PC-9 (cell line): Measurements from ENCODE around the gene ARSG. TPM values are rescaled to one million over a fixed set of nuclear protein-coding genes. Genes with fewer than 3 reads are reported as not detected.

Experiments
- BruUV-seq: library from RNA; stranded (reverse); fragments of 400-500 nt; replicated peaks from 2 replicates; lab custom pipeline; 2021; lab: Mats Ljungman, UMichigan
- CTCF ChIA-PET: fragments of 300-600 bp; sonication (Branson Sonifier 250); formaldehyde crosslinking; loops from one replicate; lab custom pipeline; 2022; ENCODE audit warnings: antibody characterized with exemption; lab: Charles Lee
- POLR2A ChIA-PET: fragments of 300-600 bp; sonication (Branson Sonifier 250); formaldehyde crosslinking; loops from one replicate; lab custom pipeline; 2022; ENCODE audit warnings: antibody characterized with exemption; ENCODE audit not compliant: unreplicated experiment; lab: Charles Lee
- DNase-seq, 2 experiments: peaks; one replicate each; pipeline versions ENCODE4 v3.0.0 to v3.0.0-alpha.2; 2015 to 2022; ENCODE audit warnings: mixed read lengths in 1 of 2
- H2AFZ ChIP-seq: fragments of 200-600 bp; sonication (generic); 2 replicates; pipeline ENCODE4 v1.8.1; 2017; ENCODE audit warnings: antibody characterized with exemption
- H3F3A ChIP-seq: fragments of 200-600 bp; sonication (generic); 2 replicates; pipeline ENCODE4 v1.8.1; 2017; ENCODE audit warnings: antibody characterized with exemption, mild to moderate bottlenecking, low read depth; ENCODE audit not compliant: insufficient read depth
- H3K27ac ChIP-seq: fragments of 200-600 bp; sonication (generic); 2 replicates; pipeline ENCODE4 v1.6.1; 2016; ENCODE audit warnings: mixed run types
- H3K27me3 ChIP-seq: fragments of 200-600 bp; sonication (generic); 2 replicates; pipeline ENCODE4 v1.6.1; 2016; ENCODE audit warnings: low read depth, mixed run types; ENCODE audit not compliant: insufficient read depth
- H3K36me3 ChIP-seq: fragments of 200-600 bp; sonication (generic); 2 replicates; pipeline ENCODE4 v1.6.1; 2016; ENCODE audit warnings: low read depth, mixed run types
- H3K4me1 ChIP-seq: fragments of 200-600 bp; sonication (generic); replicated peaks from 2 replicates; pipeline ENCODE4 v1.6.1; 2016; ENCODE audit warnings: mixed run types; ENCODE audit not compliant: insufficient read depth
- H3K4me2 ChIP-seq: fragments of 200-600 bp; sonication (generic); 2 replicates; pipeline ENCODE4 v1.6.1; 2017; ENCODE audit warnings: mixed run types
- H3K4me3 ChIP-seq: fragments of 200-600 bp; sonication (generic); 2 replicates; pipeline ENCODE4 v1.6.1; 2016; ENCODE audit warnings: mixed run types
- H3K79me2 ChIP-seq: fragments of 200-600 bp; sonication (generic); 2 replicates; pipeline ENCODE4 v1.6.1; 2017; ENCODE audit warnings: low read depth, mixed run types
- H3K9me2 ChIP-seq: fragments of 200-600 bp; sonication (generic); 2 replicates; pipeline ENCODE4 v1.8.1; 2017; ENCODE audit warnings: mild to moderate bottlenecking; ENCODE audit not compliant: insufficient read depth
- H3K9me3 ChIP-seq: fragments of 200-600 bp; sonication (generic); 2 replicates; pipeline ENCODE4 v1.8.1; 2016; ENCODE audit warnings: low read depth; ENCODE audit not compliant: insufficient read depth
- H4K20me1 ChIP-seq: fragments of 200-600 bp; sonication (generic); 2 replicates; pipeline ENCODE4 v1.8.1; 2017; ENCODE audit not compliant: insufficient read depth
- EZH2 ChIP-seq: fragments of 200-600 bp; sonication (generic); IDR thresholded peaks from 2 replicates; pipeline ENCODE4 v1.8.0; 2017; ENCODE audit warnings: antibody characterized with exemption, low read depth
- intact Hi-C: fragments of 100-400 bp; cut with micrococcal nuclease; formaldehyde crosslinking; loops from one replicate; pipeline ENCODE4 v1.10.0; 2022; ENCODE audit not compliant: unreplicated experiment
- total RNA-seq: library from RNA; stranded (reverse); gene quantifications from 2 replicates; pipeline ENCODE4 v1.2.3, GENCODE V29; 2021
- TF ChIP-seq, protein P1 (sequence below): fragments of 200-600 bp; sonication (generic); conservative IDR thresholded peaks from 2 replicates; pipeline ENCODE4 v1.6.1; 2017; ENCODE audit warnings: mixed run types, antibody characterized with exemption, mild to moderate bottlenecking, moderate library complexity

Gene ARSG
- total RNA-seq, 1 experiment from 2014 or later = 4.0 TPM

DNA sequence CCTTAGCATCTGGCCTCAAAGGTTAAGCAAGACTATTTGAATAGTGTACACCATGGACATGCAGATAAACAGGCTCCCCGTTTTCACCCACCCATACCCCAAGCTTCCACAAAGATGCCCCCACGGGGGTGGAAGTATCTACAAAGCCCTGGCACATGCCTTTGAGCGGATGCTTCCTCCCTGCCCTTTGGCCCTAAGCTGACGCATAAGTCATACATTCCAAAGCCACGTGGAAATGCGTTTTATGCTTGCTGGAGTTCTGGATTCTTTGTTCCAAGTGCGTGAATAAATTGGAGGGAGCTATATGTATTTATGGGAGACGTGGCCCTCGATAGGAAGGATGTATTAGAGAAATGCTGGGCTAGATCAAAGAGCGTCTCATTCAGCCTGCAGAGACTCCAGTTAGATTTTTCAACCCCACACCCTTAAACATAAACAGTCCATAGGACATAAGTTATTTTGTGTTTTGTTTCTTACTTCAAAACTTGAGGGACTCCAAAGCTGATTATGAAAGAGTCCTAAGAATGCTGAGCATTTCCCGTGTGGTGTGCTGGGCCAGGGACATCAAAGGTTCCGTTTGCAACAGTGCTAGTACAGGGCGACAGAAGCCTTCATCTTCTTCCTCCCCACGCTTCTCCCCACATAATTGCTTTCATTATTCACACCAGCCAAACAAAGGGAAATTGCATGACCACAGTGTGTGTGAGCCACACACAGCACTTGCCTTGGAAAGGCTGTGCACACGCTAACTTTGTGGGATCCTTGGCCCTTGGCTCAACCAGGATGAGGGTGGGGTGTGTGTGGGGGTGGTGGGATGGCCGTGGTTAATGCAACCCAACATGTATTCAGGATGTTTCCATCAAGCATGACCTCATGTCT is 92.4 kb downstream of the ARSG start:
- no peak for DNase-seq
- H3K27me3 ChIP-seq = no peaks in the 10 kb centered on the region
- no peak overlapping the region for H3K4me3 ChIP-seq
- TF ChIP-seq EZH2 = no peak
- TF ChIP-seq, protein P1, sequence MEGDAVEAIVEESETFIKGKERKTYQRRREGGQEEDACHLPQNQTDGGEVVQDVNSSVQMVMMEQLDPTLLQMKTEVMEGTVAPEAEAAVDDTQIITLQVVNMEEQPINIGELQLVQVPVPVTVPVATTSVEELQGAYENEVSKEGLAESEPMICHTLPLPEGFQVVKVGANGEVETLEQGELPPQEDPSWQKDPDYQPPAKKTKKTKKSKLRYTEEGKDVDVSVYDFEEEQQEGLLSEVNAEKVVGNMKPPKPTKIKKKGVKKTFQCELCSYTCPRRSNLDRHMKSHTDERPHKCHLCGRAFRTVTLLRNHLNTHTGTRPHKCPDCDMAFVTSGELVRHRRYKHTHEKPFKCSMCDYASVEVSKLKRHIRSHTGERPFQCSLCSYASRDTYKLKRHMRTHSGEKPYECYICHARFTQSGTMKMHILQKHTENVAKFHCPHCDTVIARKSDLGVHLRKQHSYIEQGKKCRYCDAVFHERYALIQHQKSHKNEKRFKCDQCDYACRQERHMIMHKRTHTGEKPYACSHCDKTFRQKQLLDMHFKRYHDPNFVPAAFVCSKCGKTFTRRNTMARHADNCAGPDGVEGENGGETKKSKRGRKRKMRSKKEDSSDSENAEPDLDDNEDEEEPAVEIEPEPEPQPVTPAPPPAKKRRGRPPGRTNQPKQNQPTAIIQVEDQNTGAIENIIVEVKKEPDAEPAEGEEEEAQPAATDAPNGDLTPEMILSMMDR = no peak
- H3K79me2 ChIP-seq = no peaks in the 10 kb centered on the region
- no peaks in the 10 kb centered on the region for H3K9me2 ChIP-seq
- POLR2A ChIA-PET = no interaction called here
- H3K9me3 ChIP-seq = no peaks in the 10 kb centered on the region
- H3K27ac ChIP-seq = no peak overlapping the region
- no peak overlapping the region for H2AFZ ChIP-seq
- BruUV-seq = no TSS peak
- H3K36me3 ChIP-seq = no peaks in the 10 kb centered on the region
- CTCF ChIA-PET = interaction anchor here (0.7 to 1.3 kb wide), 2 partner anchors 15 to 102 kb away, joined by 3 read pairs; no protein-coding TSS in a partner anchor
- H3F3A ChIP-seq = peaks cover 33% of the 10 kb centered on the region
- no peaks in the 10 kb centered on the region for H4K20me1 ChIP-seq
- H3K4me2 ChIP-seq = no peak overlapping the region
- H3K4me1 ChIP-seq = peaks cover 38% of the 10 kb centered on the region
- intact Hi-C loops = no loop called here

DNA sequence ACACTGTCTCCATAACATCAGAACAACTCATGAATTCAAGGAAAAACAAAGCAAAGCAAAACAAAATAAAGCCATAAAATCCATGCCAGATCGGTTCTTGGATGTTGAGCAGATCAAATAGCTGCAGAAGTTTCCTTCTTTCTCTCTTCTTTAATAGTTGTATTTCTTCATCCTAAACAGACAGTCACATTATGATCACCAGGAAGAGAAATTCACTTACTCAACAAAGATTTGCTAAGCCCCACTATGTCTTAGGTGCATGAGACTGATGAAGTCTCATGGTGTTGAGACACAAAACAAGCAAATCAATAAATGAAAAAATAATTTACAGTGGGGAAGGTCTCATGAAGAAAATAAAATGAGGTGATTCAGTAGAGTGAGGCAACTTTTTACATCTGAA is 93.2 kb downstream of the ARSG start:
- no peak overlapping the region for H3K4me3 ChIP-seq

DNA sequence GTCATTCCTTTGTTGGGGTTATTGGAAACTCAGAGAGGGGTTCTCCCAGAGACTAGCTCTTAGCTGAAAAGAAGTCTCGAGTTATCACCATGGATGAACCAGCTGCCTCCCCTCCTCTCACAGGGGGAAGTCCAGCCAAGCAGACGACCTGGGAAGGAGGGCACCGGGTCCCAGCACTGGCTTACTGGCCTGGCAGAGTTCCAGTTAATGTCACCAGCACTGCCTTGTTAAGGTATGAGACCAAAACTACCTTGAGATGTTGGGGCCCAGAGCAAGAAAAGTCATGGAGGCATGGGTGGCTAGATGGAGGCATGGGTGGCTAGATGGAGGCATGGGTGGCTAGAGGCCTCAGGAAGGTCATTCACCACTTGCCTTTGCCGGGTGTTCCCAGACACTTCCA is 93.6 kb downstream of the ARSG start:
- no TSS peak for BruUV-seq
- Histone ChIP-seq H3K4me1 (peaks cover 25% of the 10 kb centered on the region), H4K20me1 (no peaks in the 10 kb centered on the region), H2AFZ (no peak overlapping the region), H3K79me2 (no peaks in the 10 kb centered on the region), H3K36me3 (no peaks in the 10 kb centered on the region), H3K9me2 (no peaks in the 10 kb centered on the region), H3K27ac (no peak overlapping the region), H3K4me3 (no peak overlapping the region), H3K9me3 (no peaks in the 10 kb centered on the region), H3K4me2 (no peak overlapping the region), H3K27me3 (no peaks in the 10 kb centered on the region), H3F3A (peaks cover 23% of the 10 kb centered on the region)
- no peak for DNase-seq
- ChIA-PET POLR2A (no interaction called here), CTCF (no interaction called here)
- intact Hi-C loops = no loop called here
- TF ChIP-seq, protein P1 = no peak
- TF ChIP-seq EZH2 = no peak

More for the DNA sequence above, 93.2 kb downstream of the ARSG start:
- ChIA-PET POLR2A (no interaction called here), CTCF (no interaction called here)
- H3K4me1 ChIP-seq = peaks cover 30% of the 10 kb centered on the region
- no peak overlapping the region for H2AFZ ChIP-seq
- DNase-seq = no peak
- no peaks in the 10 kb centered on the region for H3K9me2 ChIP-seq
- H3F3A ChIP-seq = peaks cover 27% of the 10 kb centered on the region
- H3K27ac ChIP-seq = no peak overlapping the region
- no peaks in the 10 kb centered on the region for H3K27me3 ChIP-seq
- no peaks in the 10 kb centered on the region for H3K9me3 ChIP-seq
- H4K20me1 ChIP-seq = no peaks in the 10 kb centered on the region
- no peak for TF ChIP-seq EZH2
- TF ChIP-seq, protein P1 = no peak
- no TSS peak for BruUV-seq
- no peaks in the 10 kb centered on the region for H3K79me2 ChIP-seq
- H3K4me2 ChIP-seq = no peak overlapping the region
- H3K36me3 ChIP-seq = no peaks in the 10 kb centered on the region
- intact Hi-C loops = no loop called here
